CD14-positive monocyte (primary cell): ENCODE results near the gene ETFB. TPM values are rescaled to one million over a fixed set of nuclear protein-coding genes. Genes with fewer than 3 reads are reported as not detected.

Experiments used
- DNase-seq, 3 donors: peaks; one replicate each; pipeline ENCODE4 v3.0.0-alpha.2; 2011 to 2022
- H2AFZ ChIP-seq: 2 replicates; pipeline ENCODE4 v1.6.0; 2012; ENCODE audit warnings: mild to moderate bottlenecking, low read depth, low read length, inconsistent platforms; ENCODE audit not compliant: insufficient read depth, poor library complexity, severe bottlenecking
- H3K27ac ChIP-seq, 2 donors: 1 replicate in 1 of 2; 2 replicates in 1 of 2; pipeline ENCODE4 v1.5.1; 2012 to 2013; ENCODE audit warnings: low read length in 2 of 2, control low read depth in 1 of 2, inconsistent platforms in 1 of 2, low read depth in 1 of 2, mild to moderate bottlenecking in 1 of 2
- H3K27me3 ChIP-seq, 2 donors: one replicate each; pipeline versions ENCODE4 v1.6.0 to v1.6.1; 2011 to 2013; ENCODE audit warnings: low read length in 2 of 2; ENCODE audit not compliant: control insufficient read depth in 2 of 2, insufficient read depth in 2 of 2
- H3K36me3 ChIP-seq, 2 donors: replicated peaks in 1 of 2; 1 replicate in 1 of 2; 2 replicates in 1 of 2; pipeline versions ENCODE4 v1.5.1 to v1.6.1; 2012 to 2013; ENCODE audit warnings: low read length in 2 of 2, control low read depth in 1 of 2, inconsistent platforms in 1 of 2, mild to moderate bottlenecking in 1 of 2; ENCODE audit not compliant: insufficient read depth in 2 of 2, control insufficient read depth in 1 of 2
- H3K4me1 ChIP-seq, 2 donors: 1 replicate in 1 of 2; 2 replicates in 1 of 2; pipeline versions ENCODE4 v1.5.1 to v1.6.1; 2012 to 2013; ENCODE audit warnings: low read length in 2 of 2, control low read depth in 1 of 2, inconsistent platforms in 1 of 2, mild to moderate bottlenecking in 1 of 2, moderate library complexity in 1 of 2; ENCODE audit not compliant: insufficient read depth in 2 of 2, control insufficient read depth in 1 of 2
- H3K4me2 ChIP-seq: replicated peaks from 2 replicates; pipeline ENCODE3; 2012; ENCODE audit warnings: low read length, moderate library complexity, mild to moderate bottlenecking; ENCODE audit not compliant: poor library complexity, severe bottlenecking; ENCODE audit errors: extremely low read depth
- H3K4me3 ChIP-seq, 3 experiments: fragments of 200-600 bp in 1 of 3; sonication (generic) in 1 of 3; replicated peaks in 1 of 3; 1 replicate in 2 of 3; 2 replicates in 1 of 3; pipeline ENCODE4 v1.5.1; 2011 to 2013; ENCODE audit warnings: low read length in 3 of 3, mild to moderate bottlenecking in 3 of 3, control low read depth in 2 of 3, low read depth in 2 of 3, inconsistent platforms in 1 of 3, moderate library complexity in 1 of 3
- H3K79me2 ChIP-seq: 2 replicates; pipeline ENCODE4 v1.6.0; 2012; ENCODE audit warnings: mild to moderate bottlenecking, control low read depth, inconsistent platforms, low read length, moderate library complexity; ENCODE audit not compliant: insufficient read depth
- H3K9ac ChIP-seq: 2 replicates; pipeline ENCODE4 v1.6.0; 2017; ENCODE audit warnings: low read length, mild to moderate bottlenecking; ENCODE audit not compliant: insufficient read depth, poor library complexity, severe bottlenecking
- H3K9me3 ChIP-seq, 2 donors: replicated peaks in 1 of 2; 1 replicate in 1 of 2; 2 replicates in 1 of 2; pipeline versions ENCODE4 v1.5.1 to v1.6.1; 2012 to 2013; ENCODE audit warnings: low read length in 2 of 2, control low read depth in 1 of 2; ENCODE audit not compliant: control insufficient read depth in 1 of 2, insufficient read depth in 1 of 2
- H4K20me1 ChIP-seq: 2 replicates; pipeline ENCODE4 v1.6.0; 2012; ENCODE audit warnings: mild to moderate bottlenecking, low read length, control low read depth, moderate library complexity; ENCODE audit not compliant: insufficient read depth
- H3K27ac Mint-ChIP-seq, 7 donors: one replicate each; pipeline ENCODE4 v1.8.0; 2020; ENCODE audit warnings: mild to moderate bottlenecking in 7 of 7, mixed read lengths in 7 of 7, moderate library complexity in 6 of 7, inconsistent platforms in 2 of 7
- H3K27me3 Mint-ChIP-seq, 3 donors: one replicate each; pipeline ENCODE4 v1.8.0; 2021 to 2022; ENCODE audit warnings: low read depth in 3 of 3, mild to moderate bottlenecking in 3 of 3, mixed read lengths in 3 of 3, moderate library complexity in 3 of 3, inconsistent platforms in 1 of 3
- H3K36me3 Mint-ChIP-seq, 2 donors: one replicate each; pipeline ENCODE4 v1.8.0; 2020; ENCODE audit warnings: mixed read lengths in 2 of 2, inconsistent platforms in 1 of 2, mild to moderate bottlenecking in 1 of 2
- H3K4me1 Mint-ChIP-seq: one replicate; pipeline ENCODE4 v1.8.0; 2020; ENCODE audit warnings: mild to moderate bottlenecking, mixed read lengths
- H3K4me3 Mint-ChIP-seq, 2 donors: one replicate each; pipeline ENCODE4 v1.8.0; 2020; ENCODE audit warnings: mild to moderate bottlenecking in 2 of 2, mixed read lengths in 2 of 2, moderate library complexity in 1 of 2
- H3K9me3 Mint-ChIP-seq, 7 donors: one replicate each; pipeline ENCODE4 v1.8.0; 2020 to 2022; ENCODE audit warnings: mixed read lengths in 7 of 7, mild to moderate bottlenecking in 6 of 7, moderate library complexity in 6 of 7, inconsistent platforms in 2 of 7
- WGBS: methylation state at CpG from one replicate; pipeline ENCODE4 v1.1.5; 2013; ENCODE audit warnings: missing lambda C conversion rate; ENCODE audit not compliant: insufficient coverage; 5-methylcytosine and 5-hydroxymethylcytosine counted together
- intact Hi-C, 2 donors: fragments of 100-400 bp; cut with micrococcal nuclease; formaldehyde crosslinking; loops; one replicate each; pipeline versions ENCODE4 v1.15.0 to v1.15.1; 2023
- polyA plus RNA-seq, 3 donors: library from polyadenylated mRNA; depleted of rRNA in 1 of 3; unstranded in 2 of 3; stranded (reverse) in 1 of 3; fragments of 300-500 nt in 2 of 3; fragments of >200 nt in 1 of 3; fragmentation: Illumina TruSeq in 2 of 3; gene quantifications; 1 replicate in 2 of 3; 2 replicates in 1 of 3; pipeline ENCODE4 v1.2.3, GENCODE V29; 2012 to 2021
- TF ChIP-seq, protein P1 (sequence below): fragments of 200-600 bp; IDR thresholded peaks from one replicate; pipeline ENCODE4 v1.8.0; 2022; ENCODE audit warnings: antibody characterized with exemption, mild to moderate bottlenecking

ETFB gene
- polyA plus RNA-seq, 3 donors: 51.0 to 72.1 (median 63.0) TPM

DNA sequence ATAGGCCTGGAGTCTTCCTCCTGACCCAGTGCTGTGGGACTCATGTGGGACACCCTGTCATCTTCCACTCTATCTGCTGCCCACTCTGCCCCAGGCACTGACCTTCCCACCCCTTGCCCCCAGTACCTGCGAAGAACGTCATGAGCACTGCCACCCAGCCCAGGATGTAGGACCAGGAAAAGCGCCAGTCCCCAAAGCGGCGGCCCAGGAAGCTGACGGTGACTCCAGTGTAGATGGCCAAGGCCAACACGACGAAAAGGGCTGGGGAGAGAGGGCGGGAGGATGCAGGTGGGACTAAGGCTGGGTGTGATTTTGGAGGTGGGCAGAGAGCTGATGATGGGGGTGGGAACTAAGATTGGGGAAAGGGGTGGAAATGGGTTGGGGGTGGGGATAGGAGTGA, 14.2 kb upstream of the ETFB start:
- Mint-ChIP-seq H3K36me3 (peaks cover 0 to under 1% of the 10 kb centered on the region in 2 donors), H3K9me3 (peaks cover 3 to 11% (median 8%) of the 10 kb centered on the region in 7 donors), H3K4me1 (peaks cover 20% of the 10 kb centered on the region), H3K27me3 (peaks cover 0 to 2% (median 0%) of the 10 kb centered on the region in 3 donors), H3K27ac (peak overlapping the region in 2 of 7 donors; percentile 9 to 48), H3K4me3 (no peak overlapping the region)
- H3K27ac ChIP-seq: no peak overlapping the region
- DNase-seq: no peak
- H4K20me1 ChIP-seq: no peaks in the 10 kb centered on the region
- intact Hi-C loops: no loop called here
- peaks cover 7 to 10% of the 10 kb centered on the region in 2 donors for H3K9me3 ChIP-seq
- TF ChIP-seq, protein P1, sequence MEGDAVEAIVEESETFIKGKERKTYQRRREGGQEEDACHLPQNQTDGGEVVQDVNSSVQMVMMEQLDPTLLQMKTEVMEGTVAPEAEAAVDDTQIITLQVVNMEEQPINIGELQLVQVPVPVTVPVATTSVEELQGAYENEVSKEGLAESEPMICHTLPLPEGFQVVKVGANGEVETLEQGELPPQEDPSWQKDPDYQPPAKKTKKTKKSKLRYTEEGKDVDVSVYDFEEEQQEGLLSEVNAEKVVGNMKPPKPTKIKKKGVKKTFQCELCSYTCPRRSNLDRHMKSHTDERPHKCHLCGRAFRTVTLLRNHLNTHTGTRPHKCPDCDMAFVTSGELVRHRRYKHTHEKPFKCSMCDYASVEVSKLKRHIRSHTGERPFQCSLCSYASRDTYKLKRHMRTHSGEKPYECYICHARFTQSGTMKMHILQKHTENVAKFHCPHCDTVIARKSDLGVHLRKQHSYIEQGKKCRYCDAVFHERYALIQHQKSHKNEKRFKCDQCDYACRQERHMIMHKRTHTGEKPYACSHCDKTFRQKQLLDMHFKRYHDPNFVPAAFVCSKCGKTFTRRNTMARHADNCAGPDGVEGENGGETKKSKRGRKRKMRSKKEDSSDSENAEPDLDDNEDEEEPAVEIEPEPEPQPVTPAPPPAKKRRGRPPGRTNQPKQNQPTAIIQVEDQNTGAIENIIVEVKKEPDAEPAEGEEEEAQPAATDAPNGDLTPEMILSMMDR: no peak
- H3K4me2 ChIP-seq: no peak overlapping the region
- no peaks in the 10 kb centered on the region for H3K79me2 ChIP-seq
- H3K9ac ChIP-seq: no peak overlapping the region
- H3K27me3 ChIP-seq: no peaks in the 10 kb centered on the region
- 98% methylated on average over 9 of the region's 9 CpGs for WGBS
- no peak overlapping the region for H3K4me3 ChIP-seq
- H3K4me1 ChIP-seq: peaks cover 6 to 7% of the 10 kb centered on the region in 2 donors
- no peak overlapping the region for H2AFZ ChIP-seq
- no peaks in the 10 kb centered on the region for H3K36me3 ChIP-seq

DNA sequence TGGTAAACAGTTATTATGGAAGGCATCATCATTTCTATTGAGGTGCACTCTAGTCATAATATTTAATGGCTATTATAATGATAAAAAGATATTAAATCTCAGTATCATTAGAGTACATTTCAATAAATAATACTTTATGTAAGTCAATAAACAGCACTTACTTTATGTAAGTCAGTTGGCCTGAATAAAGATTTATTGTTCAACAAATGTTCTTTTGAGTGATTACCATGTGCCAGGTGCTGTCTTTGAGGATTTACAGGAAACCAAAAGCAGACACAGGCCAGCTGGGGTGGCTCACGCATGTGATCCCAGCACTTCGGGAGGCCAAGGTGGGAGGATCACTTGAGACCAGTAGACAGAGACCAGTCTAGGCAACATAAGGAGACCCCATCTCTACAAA, 11.2 kb upstream of the ETFB start:
- Histone ChIP-seq H3K9ac (no peak overlapping the region), H3K9me3 (peaks cover 7 to 10% of the 10 kb centered on the region in 2 donors), H3K4me3 (no peak overlapping the region), H4K20me1 (no peaks in the 10 kb centered on the region), H3K27ac (no peak overlapping the region), H2AFZ (no peak overlapping the region), H3K4me2 (no peak overlapping the region), H3K4me1 (peaks cover 20 to 27% of the 10 kb centered on the region in 2 donors), H3K79me2 (peaks cover 1% of the 10 kb centered on the region), H3K36me3 (no peaks in the 10 kb centered on the region), H3K27me3 (no peaks in the 10 kb centered on the region)
- peaks cover 45% of the 10 kb centered on the region for H3K4me1 Mint-ChIP-seq
- intact Hi-C loops: no loop called here
- H3K36me3 Mint-ChIP-seq: peaks cover 0 to 1% of the 10 kb centered on the region in 2 donors
- TF ChIP-seq, protein P1: no peak
- peaks cover 0 to 2% (median 0%) of the 10 kb centered on the region in 3 donors for H3K27me3 Mint-ChIP-seq
- H3K9me3 Mint-ChIP-seq: peaks cover 2 to 11% (median 8%) of the 10 kb centered on the region in 7 donors
- no peak overlapping the region for H3K27ac Mint-ChIP-seq
- H3K4me3 Mint-ChIP-seq: no peak overlapping the region
- WGBS: 80% methylated on average over 1 of the region's 2 CpGs
- DNase-seq: no peak
